Measurements from ENCODE around the gene SLC52A1. TPM values are rescaled to one million over a fixed set of nuclear protein-coding genes. Genes with fewer than 3 reads are reported as not detected.
"Not testable (repeated sequence)": the region's sequence is repeated elsewhere in the genome, so short reads cannot be mapped to it uniquely, and the experiment has no call there.

SLC52A1 gene
- total and polyA plus RNA-seq, 7 donors, result 0.23 to 0.74 TPM; not detected in 5

DNA sequence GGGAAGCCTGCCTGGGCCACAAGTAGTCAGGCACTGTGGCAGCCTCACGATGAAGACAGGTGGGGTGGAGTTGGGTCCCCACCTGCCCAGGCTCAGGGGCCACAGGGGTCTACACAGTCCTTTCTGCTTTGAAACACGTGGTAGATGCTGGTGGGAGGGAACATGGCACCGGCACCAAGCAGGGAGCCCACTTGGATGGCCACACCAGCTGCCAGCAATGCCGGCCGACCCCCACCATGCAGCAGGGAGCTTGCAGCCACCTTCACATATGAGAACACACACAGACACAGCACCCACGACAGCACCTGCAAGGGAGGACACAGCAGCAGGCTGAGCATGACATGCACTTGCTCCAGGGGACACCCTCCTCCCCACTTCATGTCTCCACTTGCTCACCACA is 2.4 kb downstream of the SLC52A1 start:
- intact Hi-C loops (cut with DNase I), result no loop called here
- H3K4me1 ChIP-seq, result peaks cover 0 to 16% (median 8%) of the 10 kb centered on the region in 4 donors
- H3K27me3 ChIP-seq, result peaks cover 4 to 22% (median 6%) of the 10 kb centered on the region in 3 donors
- whole genome bisulfite sequencing, 2 donors, result 92% methylated on average over 6 of the region's 6 CpGs
- no peak for TF ChIP-seq POLR2AphosphoS5 (IDR thresholded peaks at IDR 0.05)
- TF ChIP-seq, protein P1, sequence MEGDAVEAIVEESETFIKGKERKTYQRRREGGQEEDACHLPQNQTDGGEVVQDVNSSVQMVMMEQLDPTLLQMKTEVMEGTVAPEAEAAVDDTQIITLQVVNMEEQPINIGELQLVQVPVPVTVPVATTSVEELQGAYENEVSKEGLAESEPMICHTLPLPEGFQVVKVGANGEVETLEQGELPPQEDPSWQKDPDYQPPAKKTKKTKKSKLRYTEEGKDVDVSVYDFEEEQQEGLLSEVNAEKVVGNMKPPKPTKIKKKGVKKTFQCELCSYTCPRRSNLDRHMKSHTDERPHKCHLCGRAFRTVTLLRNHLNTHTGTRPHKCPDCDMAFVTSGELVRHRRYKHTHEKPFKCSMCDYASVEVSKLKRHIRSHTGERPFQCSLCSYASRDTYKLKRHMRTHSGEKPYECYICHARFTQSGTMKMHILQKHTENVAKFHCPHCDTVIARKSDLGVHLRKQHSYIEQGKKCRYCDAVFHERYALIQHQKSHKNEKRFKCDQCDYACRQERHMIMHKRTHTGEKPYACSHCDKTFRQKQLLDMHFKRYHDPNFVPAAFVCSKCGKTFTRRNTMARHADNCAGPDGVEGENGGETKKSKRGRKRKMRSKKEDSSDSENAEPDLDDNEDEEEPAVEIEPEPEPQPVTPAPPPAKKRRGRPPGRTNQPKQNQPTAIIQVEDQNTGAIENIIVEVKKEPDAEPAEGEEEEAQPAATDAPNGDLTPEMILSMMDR (IDR thresholded peaks at IDR 0.05), result no peak
- no peak for TF ChIP-seq POLR2A (IDR thresholded peaks at IDR 0.05)
- TF ChIP-seq EP300 (IDR thresholded peaks at IDR 0.05), result no peak
- no peaks in the 10 kb centered on the region for H3K9me3 ChIP-seq
- no peak overlapping the region for H3K27ac ChIP-seq
- DNase-seq, result no peak
- H3K4me3 ChIP-seq, result no peak overlapping the region
- H3K36me3 ChIP-seq, result no peaks in the 10 kb centered on the region

DNA sequence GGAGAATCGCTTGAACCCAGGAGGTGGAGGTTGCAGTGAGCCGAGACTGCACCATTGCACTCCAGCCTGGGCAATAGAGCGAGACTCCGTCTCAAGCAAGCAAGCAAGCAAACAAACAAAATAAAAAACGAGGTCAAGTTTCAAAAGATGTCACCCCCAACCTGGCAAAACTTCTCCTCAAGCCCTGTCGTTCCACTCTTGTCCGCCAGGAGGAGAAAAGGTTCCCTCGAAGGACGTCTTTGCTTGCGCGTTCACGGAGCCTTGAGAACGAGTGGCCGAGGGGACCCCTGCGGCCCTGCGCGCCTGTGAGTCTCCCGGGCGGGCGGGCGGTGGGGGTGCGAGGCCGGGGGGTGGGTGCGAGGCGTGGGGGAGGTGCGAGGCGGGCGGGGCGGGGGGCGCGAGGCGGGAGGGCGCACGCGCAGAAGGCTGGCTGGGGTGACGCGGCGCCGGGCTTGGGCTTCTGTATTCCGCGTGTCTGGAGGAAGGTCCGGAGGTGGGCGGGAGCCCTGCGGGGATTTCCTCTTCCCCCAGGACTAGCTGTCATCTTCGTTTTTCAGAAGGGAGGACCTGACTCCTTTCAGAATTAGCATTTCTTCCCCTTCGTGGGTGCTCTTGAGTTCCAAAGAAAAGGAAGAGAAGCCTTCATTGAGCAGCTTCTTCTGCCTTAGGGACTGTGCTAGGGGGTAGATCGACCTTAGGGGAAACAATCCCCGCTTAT is 3.7 kb downstream of the SLC52A1 start:
- Histone ChIP-seq H3K27ac (peak overlapping the region; percentile 3 to 62 (median 45)), H3K9me3 (no peaks in the 10 kb centered on the region), H3K27me3 (peaks cover 4 to 22% (median 6%) of the 10 kb centered on the region in 3 donors), H3K4me1 (peaks cover 0 to 16% (median 8%) of the 10 kb centered on the region in 4 donors), H3K4me3 (peak overlapping the region; percentile 24 to 56 (median 50)), H3K36me3 (no peaks in the 10 kb centered on the region)
- intact Hi-C loops (cut with DNase I), result loop anchor here (1.0 to 2.0 kb wide), 2 partner anchors 31 to 33 kb away; no protein-coding TSS in a partner anchor
- peak in 2 of 4 donors; percentile 11 to 41 for TF ChIP-seq POLR2AphosphoS5 (IDR thresholded peaks at IDR 0.05)
- TF ChIP-seq, protein P1 (IDR thresholded peaks at IDR 0.05), result peak; percentile 67 to 87 (median 82)
- TF ChIP-seq EP300 (IDR thresholded peaks at IDR 0.05), result no peak
- TF ChIP-seq POLR2A (IDR thresholded peaks at IDR 0.05), result no peak
- WGBS, 2 donors, result 2 to 4% methylated on average over 48 of the region's 48 CpGs
- DNase-seq, result peak; percentile 90

DNA sequence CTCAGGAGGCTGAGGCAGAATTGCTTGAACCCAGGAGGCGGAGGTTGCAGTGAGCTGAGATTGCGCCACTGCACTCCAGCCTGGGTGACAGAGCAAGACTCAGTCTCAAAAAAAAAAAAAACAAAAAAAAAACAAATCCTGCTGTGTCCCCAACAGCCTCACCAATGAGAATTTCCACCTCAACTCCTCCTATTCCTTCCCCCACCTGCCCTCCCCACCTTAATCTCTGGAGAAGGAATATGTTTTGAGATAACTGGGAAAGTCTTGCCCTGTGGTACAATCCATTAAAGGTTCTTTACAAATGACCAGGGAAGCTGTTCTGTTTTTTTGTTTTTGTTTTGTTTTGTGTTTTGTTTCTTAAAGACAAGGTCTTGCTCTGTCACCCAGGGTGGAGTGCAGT is 5.1 kb downstream of the SLC52A1 start:
- not testable (repeated sequence) for H3K36me3 ChIP-seq, H3K27ac ChIP-seq, H3K9me3 ChIP-seq, H3K4me3 ChIP-seq, DNase-seq, H3K4me1 ChIP-seq
- intact Hi-C loops (cut with DNase I), result loop anchor here (2.0 kb wide), 1 partner anchor 31 kb away; no protein-coding TSS in a partner anchor
- H3K27me3 ChIP-seq, result peaks cover 0 to 11% (median 2%) of the 10 kb centered on the region in 3 donors
- WGBS, 2 donors, result 92 to 95% methylated on average over 2 of the region's 2 CpGs

DNA sequence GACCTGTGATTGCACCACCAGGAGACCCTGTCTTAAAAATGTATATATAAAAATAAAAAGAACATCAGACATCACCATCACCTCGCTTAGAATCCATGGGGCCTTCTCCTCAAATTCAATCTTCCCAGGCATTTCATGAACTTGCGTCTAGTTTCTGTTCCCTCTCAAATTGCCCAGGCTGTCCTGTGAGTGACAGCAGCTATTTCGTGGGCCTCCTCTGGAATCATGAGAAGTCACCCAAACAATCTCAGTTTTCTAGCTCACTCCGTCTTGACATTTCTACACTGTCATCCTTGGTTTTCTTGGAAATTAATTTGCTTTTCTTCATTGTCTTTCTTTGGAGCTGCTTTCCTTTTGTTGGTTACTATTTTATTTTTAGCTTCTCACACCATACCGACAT is 7.3 kb downstream of the SLC52A1 start:
- WGBS, 2 donors, result 76 to 79% methylated on average over 5 of the region's 5 CpGs
- intact Hi-C loops (cut with DNase I), result no loop called here
- Histone ChIP-seq H3K27ac (no peak overlapping the region), H3K4me1 (peaks cover 0 to 8% (median 2%) of the 10 kb centered on the region in 4 donors), H3K4me3 (no peak overlapping the region), H3K36me3 (peaks cover 0 to 17% (median 14%) of the 10 kb centered on the region in 4 donors), H3K27me3 (no peaks in the 10 kb centered on the region), H3K9me3 (no peaks in the 10 kb centered on the region)
- DNase-seq, result no peak
- TF ChIP-seq POLR2AphosphoS5 (IDR thresholded peaks at IDR 0.05), result no peak
- TF ChIP-seq POLR2A (IDR thresholded peaks at IDR 0.05), result no peak
- TF ChIP-seq, protein P1 (IDR thresholded peaks at IDR 0.05), result no peak
- TF ChIP-seq EP300 (IDR thresholded peaks at IDR 0.05), result no peak

DNA sequence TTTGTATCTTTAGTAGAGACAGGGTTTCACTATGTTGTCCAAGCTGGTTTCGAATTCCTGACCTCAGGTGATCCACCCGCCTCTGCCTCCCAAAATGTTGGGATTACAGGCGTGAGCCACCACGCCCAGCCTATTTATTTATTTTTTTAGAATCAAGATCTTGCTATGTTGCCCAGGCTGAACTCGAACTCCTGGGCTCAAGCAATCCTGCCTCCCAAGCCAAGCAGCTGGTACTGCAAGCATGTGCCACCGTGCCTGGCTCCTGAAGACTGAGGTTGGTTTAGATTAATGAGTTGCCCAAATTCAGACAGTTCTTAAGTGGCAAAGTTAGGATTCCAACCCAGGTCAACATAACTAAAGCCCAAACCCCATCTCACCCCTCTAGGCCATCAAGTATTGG is 7.9 kb downstream of the SLC52A1 start:
- Histone ChIP-seq H3K4me3 (no peak overlapping the region), H3K36me3 (peaks cover 5 to 23% (median 19%) of the 10 kb centered on the region in 4 donors), H3K27ac (no peak overlapping the region), H3K4me1 (peaks cover 0 to 8% (median 2%) of the 10 kb centered on the region in 4 donors), H3K27me3 (no peaks in the 10 kb centered on the region), H3K9me3 (no peaks in the 10 kb centered on the region)
- intact Hi-C loops (cut with DNase I), result no loop called here
- TF ChIP-seq POLR2A (IDR thresholded peaks at IDR 0.05) (no peak), POLR2AphosphoS5 (IDR thresholded peaks at IDR 0.05) (no peak), EP300 (IDR thresholded peaks at IDR 0.05) (no peak)
- TF ChIP-seq, protein P1 (IDR thresholded peaks at IDR 0.05), result no peak
- no peak for DNase-seq
- WGBS, 2 donors, result 71 to 81% methylated on average over 6 of the region's 6 CpGs

All from sigmoid colon (tissue), 7 donors.